Ovary (tissue), 9 donors: ENCODE results near the gene CDH1. TPM values are rescaled to one million over a fixed set of nuclear protein-coding genes. Genes with fewer than 3 reads are reported as not detected.

Experiments used
- DNase-seq, 5 donors: peaks; one replicate each; pipeline ENCODE4 v3.0.0-alpha.2; 2019 to 2020
- H3K27ac ChIP-seq, 2 donors: fragments of 200-600 bp; one replicate each; pipeline versions ENCODE4 v1.5.1 to v1.8.0; 2019 to 2022
- H3K27me3 ChIP-seq: fragments of 200-600 bp; one replicate; pipeline ENCODE4 v1.8.0; 2022
- H3K36me3 ChIP-seq: fragments of 200-600 bp; sonication (generic); one replicate; pipeline ENCODE4 v1.5.1; 2019
- H3K4me1 ChIP-seq: one replicate; pipeline ENCODE4 v1.8.1; 2013; ENCODE audit warnings: mild to moderate bottlenecking, moderate library complexity; ENCODE audit not compliant: insufficient read depth
- H3K4me3 ChIP-seq: fragments of 200-600 bp; sonication (generic); one replicate; pipeline ENCODE4 v1.5.1; 2017
- H3K9me3 ChIP-seq, 2 donors: fragments of 200-600 bp in 1 of 2; sonication (generic) in 1 of 2; one replicate each; pipeline versions ENCODE4 v1.5.1 to v1.8.1; 2013 to 2019; ENCODE audit warnings: mild to moderate bottlenecking in 1 of 2, moderate library complexity in 1 of 2
- CTCF ChIP-seq, 3 donors: fragments of 450-650 bp in 2 of 3; fragments of 200-600 bp in 1 of 3; IDR thresholded peaks; one replicate each; pipeline versions ENCODE4 v1.5.1 to v1.8.0; 2016 to 2022; ENCODE audit warnings: antibody characterized with exemption in 3 of 3, mild to moderate bottlenecking in 1 of 3
- EP300 ChIP-seq: sonication (generic); formaldehyde crosslinking; IDR thresholded peaks from one replicate; pipeline ENCODE4 v1.6.1; 2017; ENCODE audit warnings: antibody characterized with exemption
- POLR2A ChIP-seq: fragments of 450-650 bp; IDR thresholded peaks from one replicate; pipeline ENCODE4 v1.6.1; 2017; ENCODE audit warnings: antibody characterized with exemption, mild to moderate bottlenecking, moderate library complexity
- WGBS, 3 donors: extraction: QIAGEN DNeasy Blood & Tissue Kit in 1 of 3; methylation state at CpG; one replicate each; pipeline versions ENCODE4 v1.1.5 to v1.1.7; 2013 to 2017; 5-methylcytosine and 5-hydroxymethylcytosine counted together
- intact Hi-C, 4 donors: fragments of 100-400 bp; cut with DNase I; formaldehyde crosslinking; loops; one replicate each; pipeline versions ENCODE4 v1.11.0 to v1.15.1; 2022 to 2023
- polyA plus RNA-seq, 2 donors: library from polyadenylated mRNA; stranded (reverse); fragments of 200-250 nt in 1 of 2; fragments of 350-450 nt in 1 of 2; fragmentation: Illumina TruSeq in 1 of 2; extraction: RNeasy Lipid Tissue Mini Kit (QIAGEN cat#74804) in 1 of 2; gene quantifications; one replicate each; pipeline ENCODE4 v1.2.3, GENCODE V29; 2013 to 2014
- total RNA-seq, 7 donors: library from RNA; depleted of rRNA in 2 of 7; stranded (reverse); fragments of >200 nt in 2 of 7; fragmentation: NEBNext Ultra II Directional in 3 of 7; extraction: Animal tissue kit (Norgen Biotek cat#: 25700) in 3 of 7; gene quantifications; one replicate each; pipeline versions ENCODE4 v1.1.0 to v1.2.4, GENCODE V29; 2016 to 2023
- donor health status: DM: no; HTN: no; CAD: no; lungs with moderate emphysema.
- donor health status: DM: no; HTN: no; CAD: no.
- donor health status: Bipolar disorder and iron deficiency.
- donor health status: DM: yes; HTN: yes; CAD: no.
- donor health status: DM: no; HTN: no; CAD: no.
- donor health status: DM: yes; HTN: yes; CAD: no.

The CDH1 gene
- total and polyA plus RNA-seq, 9 donors: 1.1 to 118 (median 9.1) TPM

GRCh38 chr16:68792465-68793324 is 55.6 kb downstream of the CDH1 start:
- 56 to 66% (median 60%) methylated on average over 20 of the region's 20 CpGs for WGBS, 3 donors
- Histone ChIP-seq H3K4me3 (no peak overlapping the region), H3K27ac (no peak overlapping the region), H3K4me1 (peaks cover 9% of the 10 kb centered on the region), H3K9me3 (no peaks in the 10 kb centered on the region), H3K36me3 (no peaks in the 10 kb centered on the region), H3K27me3 (no peaks in the 10 kb centered on the region)
- intact Hi-C loops: no loop called here
- DNase-seq: no peak
- TF ChIP-seq POLR2A (no peak), CTCF (IDR thresholded peaks at IDR 0.05) (no peak), EP300 (no peak)

GRCh38 chr16:68793401-68793857 is 56.3 kb downstream of the CDH1 start:
- TF ChIP-seq EP300 (no peak), CTCF (IDR thresholded peaks at IDR 0.05) (no peak), POLR2A (no peak)
- H3K4me3 ChIP-seq: no peak overlapping the region
- intact Hi-C loops: no loop called here

GRCh38 chr16:68798398-68798797 is 61.3 kb downstream of the CDH1 start:
- Histone ChIP-seq H3K9me3 (no peaks in the 10 kb centered on the region), H3K4me1 (no peaks in the 10 kb centered on the region), H3K27ac (no peak overlapping the region), H3K4me3 (no peak overlapping the region), H3K36me3 (no peaks in the 10 kb centered on the region), H3K27me3 (no peaks in the 10 kb centered on the region)
- no peak for DNase-seq
- no peak for TF ChIP-seq POLR2A
- no peak for TF ChIP-seq EP300
- TF ChIP-seq CTCF (IDR thresholded peaks at IDR 0.05): no peak
- intact Hi-C loops: loop anchor here in 1 of 4 donors (5.0 kb wide), 1 partner anchor 206 kb away; no protein-coding TSS in a partner anchor
- 86 to 94% (median 94%) methylated on average over 2 of the region's 2 CpGs for WGBS, 3 donors

More at GRCh38 chr16:68793401-68793857, 56.3 kb downstream of the CDH1 start:
- 95 to 96% (median 95%) methylated on average over 8 of the region's 8 CpGs for WGBS, 3 donors
- H3K27me3 ChIP-seq: no peaks in the 10 kb centered on the region
- DNase-seq: no peak
- no peak overlapping the region for H3K27ac ChIP-seq
- H3K4me1 ChIP-seq: peaks cover 9% of the 10 kb centered on the region
- no peaks in the 10 kb centered on the region for H3K9me3 ChIP-seq
- no peaks in the 10 kb centered on the region for H3K36me3 ChIP-seq

GRCh38 chr16:68800257-68800875 is 63.3 kb downstream of the CDH1 start:
- Histone ChIP-seq H3K36me3 (no peaks in the 10 kb centered on the region), H3K4me1 (no peaks in the 10 kb centered on the region), H3K9me3 (no peaks in the 10 kb centered on the region), H3K27ac (no peak overlapping the region), H3K27me3 (no peaks in the 10 kb centered on the region), H3K4me3 (no peak overlapping the region)
- DNase-seq: peak; percentile 60 to 82 (median 73)
- TF ChIP-seq POLR2A (no peak), EP300 (no peak), CTCF (IDR thresholded peaks at IDR 0.05) (peak in 2 of 3 donors; percentile 69 to 72)
- intact Hi-C loops: no loop called here
- WGBS, 3 donors: 1 to 3% (median 1%) methylated on average over 5 of the region's 5 CpGs
